ENCODE data around the gene CSTF1.

- TF ChIP-seq EZH2phosphoT487 (IDR thresholded peaks at IDR 0.05; ENCODE audit: borderline replicate concordance, low read depth) (no peak), GABPA (IDR thresholded peaks at IDR 0.05; ENCODE audit: low read depth) (no peak), MAX (IDR thresholded peaks at IDR 0.05; ENCODE audit: low read depth) (no peak), POLR2AphosphoS5 (IDR thresholded peaks at IDR 0.05; ENCODE audit: low read depth, low read length) (no peak), JUND (IDR thresholded peaks at IDR 0.05) (no peak)
- TF ChIP-seq, protein P1, sequence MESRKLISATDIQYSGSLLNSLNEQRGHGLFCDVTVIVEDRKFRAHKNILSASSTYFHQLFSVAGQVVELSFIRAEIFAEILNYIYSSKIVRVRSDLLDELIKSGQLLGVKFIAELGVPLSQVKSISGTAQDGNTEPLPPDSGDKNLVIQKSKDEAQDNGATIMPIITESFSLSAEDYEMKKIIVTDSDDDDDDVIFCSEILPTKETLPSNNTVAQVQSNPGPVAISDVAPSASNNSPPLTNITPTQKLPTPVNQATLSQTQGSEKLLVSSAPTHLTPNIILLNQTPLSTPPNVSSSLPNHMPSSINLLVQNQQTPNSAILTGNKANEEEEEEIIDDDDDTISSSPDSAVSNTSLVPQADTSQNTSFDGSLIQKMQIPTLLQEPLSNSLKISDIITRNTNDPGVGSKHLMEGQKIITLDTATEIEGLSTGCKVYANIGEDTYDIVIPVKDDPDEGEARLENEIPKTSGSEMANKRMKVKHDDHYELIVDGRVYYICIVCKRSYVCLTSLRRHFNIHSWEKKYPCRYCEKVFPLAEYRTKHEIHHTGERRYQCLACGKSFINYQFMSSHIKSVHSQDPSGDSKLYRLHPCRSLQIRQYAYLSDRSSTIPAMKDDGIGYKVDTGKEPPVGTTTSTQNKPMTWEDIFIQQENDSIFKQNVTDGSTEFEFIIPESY (IDR thresholded peaks at IDR 0.05; ENCODE audit: borderline replicate concordance, low read depth) = no peak
- TF ChIP-seq, protein P2, sequence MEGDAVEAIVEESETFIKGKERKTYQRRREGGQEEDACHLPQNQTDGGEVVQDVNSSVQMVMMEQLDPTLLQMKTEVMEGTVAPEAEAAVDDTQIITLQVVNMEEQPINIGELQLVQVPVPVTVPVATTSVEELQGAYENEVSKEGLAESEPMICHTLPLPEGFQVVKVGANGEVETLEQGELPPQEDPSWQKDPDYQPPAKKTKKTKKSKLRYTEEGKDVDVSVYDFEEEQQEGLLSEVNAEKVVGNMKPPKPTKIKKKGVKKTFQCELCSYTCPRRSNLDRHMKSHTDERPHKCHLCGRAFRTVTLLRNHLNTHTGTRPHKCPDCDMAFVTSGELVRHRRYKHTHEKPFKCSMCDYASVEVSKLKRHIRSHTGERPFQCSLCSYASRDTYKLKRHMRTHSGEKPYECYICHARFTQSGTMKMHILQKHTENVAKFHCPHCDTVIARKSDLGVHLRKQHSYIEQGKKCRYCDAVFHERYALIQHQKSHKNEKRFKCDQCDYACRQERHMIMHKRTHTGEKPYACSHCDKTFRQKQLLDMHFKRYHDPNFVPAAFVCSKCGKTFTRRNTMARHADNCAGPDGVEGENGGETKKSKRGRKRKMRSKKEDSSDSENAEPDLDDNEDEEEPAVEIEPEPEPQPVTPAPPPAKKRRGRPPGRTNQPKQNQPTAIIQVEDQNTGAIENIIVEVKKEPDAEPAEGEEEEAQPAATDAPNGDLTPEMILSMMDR (IDR thresholded peaks at IDR 0.05) = no peak
Measured at GRCh38 chr20:56391037-56391436, 1.4 kb upstream of the CSTF1 start.
